T-helper 17 cell (primary cell): ENCODE results near the gene HAP1. TPM values are rescaled to one million over a fixed set of nuclear protein-coding genes. Genes with fewer than 3 reads are reported as not detected.

Source experiments
- ATAC-seq: fragments of 150-1000 bp; cut with Tn5 transposase; 2 replicates; pipeline ENCODE4 v1.10.0; 2021; ENCODE audit warnings: mild to moderate bottlenecking, moderate library complexity
- DNase-seq, 3 donors: peaks; one replicate each; pipeline versions ENCODE4 v3.0.0 to v3.0.0-alpha.2; 2020 to 2021
- H3K9me3 ChIP-seq: one replicate; pipeline ENCODE4 v1.7.0; 2013; ENCODE audit warnings: low read length, mild to moderate bottlenecking; ENCODE audit not compliant: control insufficient read depth, poor library complexity, severe bottlenecking
- H3K27ac Mint-ChIP-seq: one replicate; pipeline ENCODE4 v1.8.0; 2022; ENCODE audit warnings: mild to moderate bottlenecking, moderate library complexity, mixed read lengths
- H3K27me3 Mint-ChIP-seq: one replicate; pipeline ENCODE4 v1.8.0; 2022; ENCODE audit warnings: mixed read lengths
- H3K36me3 Mint-ChIP-seq: one replicate; pipeline ENCODE4 v1.8.0; 2022; ENCODE audit warnings: low read depth, mixed read lengths
- H3K4me1 Mint-ChIP-seq: one replicate; pipeline ENCODE4 v1.8.0; 2022; ENCODE audit warnings: mild to moderate bottlenecking, mixed read lengths
- H3K4me3 Mint-ChIP-seq: one replicate; pipeline ENCODE4 v1.8.0; 2022; ENCODE audit warnings: mild to moderate bottlenecking, moderate library complexity, mixed read lengths
- total RNA-seq, 4 donors: library from RNA in 2 of 4; stranded (reverse) in 2 of 4; gene quantifications; one replicate each; pipeline ENCODE4 v1.2.3 and lab custom pipeline; 2022 to 2026

HAP1 gene
- total RNA-seq, 2 donors from 2014 or later: 0.15 to 1.3 TPM

DNA sequence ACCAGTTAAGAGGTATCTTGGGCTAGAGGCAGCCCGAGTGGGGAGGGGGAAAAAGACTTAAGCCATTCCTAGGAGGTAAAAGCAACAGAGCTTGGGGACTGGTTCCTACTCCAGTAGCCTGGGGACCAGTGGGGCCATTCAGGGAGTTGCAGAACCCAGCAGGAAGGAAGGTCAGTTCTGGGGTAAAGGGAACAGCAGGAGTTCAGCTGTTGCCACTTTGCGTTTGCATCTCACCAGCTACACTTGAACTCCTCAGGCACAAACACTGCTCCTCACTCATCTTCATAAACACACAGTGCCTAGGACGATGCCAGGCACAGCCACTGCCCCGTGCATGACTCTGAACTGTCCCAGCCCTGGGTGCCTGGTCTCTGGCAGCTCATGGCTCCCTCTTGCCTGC lies 4.0 kb downstream of the HAP1 start:
- no peak overlapping the region for H3K4me3 Mint-ChIP-seq
- ATAC-seq (no peak), DNase-seq (no peak)
- H3K27me3 Mint-ChIP-seq: peaks cover 28% of the 10 kb centered on the region
- no peaks in the 10 kb centered on the region for H3K9me3 ChIP-seq
- no peaks in the 10 kb centered on the region for H3K36me3 Mint-ChIP-seq
- peaks cover 7% of the 10 kb centered on the region for H3K4me1 Mint-ChIP-seq
- H3K27ac Mint-ChIP-seq: no peak overlapping the region

DNA sequence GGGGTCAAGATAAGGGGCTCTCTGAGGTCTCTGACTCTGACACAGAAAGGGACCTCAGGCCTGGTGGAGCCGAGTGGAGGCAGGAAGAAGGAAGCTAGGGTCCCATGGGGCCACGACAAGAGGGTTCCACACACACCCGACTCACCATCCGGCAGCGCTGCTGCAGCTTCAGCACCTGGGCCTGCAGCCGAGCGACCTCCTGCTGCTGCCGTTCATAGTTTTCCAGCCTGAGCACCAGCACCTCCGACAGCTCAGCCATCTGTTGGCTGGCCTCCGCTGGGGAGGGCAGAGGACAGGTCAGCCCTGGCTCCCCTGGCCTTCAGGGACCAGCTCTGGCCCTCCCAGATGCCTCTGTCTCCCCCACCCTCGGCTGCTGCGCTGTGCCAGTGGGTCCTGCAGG lies 6.4 kb downstream of the HAP1 start:
- H3K27ac Mint-ChIP-seq: no peak overlapping the region
- no peak overlapping the region for H3K4me3 Mint-ChIP-seq
- peaks cover 3% of the 10 kb centered on the region for H3K4me1 Mint-ChIP-seq
- H3K9me3 ChIP-seq: no peaks in the 10 kb centered on the region
- H3K27me3 Mint-ChIP-seq: peaks cover 37% of the 10 kb centered on the region
- no peaks in the 10 kb centered on the region for H3K36me3 Mint-ChIP-seq
- ATAC-seq (no peak), DNase-seq (no peak)

GRCh38 chr17:41725134-41725533 lies 9.3 kb downstream of the HAP1 start:
- DNase-seq: no peak
- no peaks in the 10 kb centered on the region for H3K9me3 ChIP-seq
- no peak for ATAC-seq
- Mint-ChIP-seq H3K36me3 (no peaks in the 10 kb centered on the region), H3K4me1 (peaks cover 3% of the 10 kb centered on the region), H3K27me3 (peaks cover 23% of the 10 kb centered on the region), H3K27ac (no peak overlapping the region), H3K4me3 (no peak overlapping the region)

DNA sequence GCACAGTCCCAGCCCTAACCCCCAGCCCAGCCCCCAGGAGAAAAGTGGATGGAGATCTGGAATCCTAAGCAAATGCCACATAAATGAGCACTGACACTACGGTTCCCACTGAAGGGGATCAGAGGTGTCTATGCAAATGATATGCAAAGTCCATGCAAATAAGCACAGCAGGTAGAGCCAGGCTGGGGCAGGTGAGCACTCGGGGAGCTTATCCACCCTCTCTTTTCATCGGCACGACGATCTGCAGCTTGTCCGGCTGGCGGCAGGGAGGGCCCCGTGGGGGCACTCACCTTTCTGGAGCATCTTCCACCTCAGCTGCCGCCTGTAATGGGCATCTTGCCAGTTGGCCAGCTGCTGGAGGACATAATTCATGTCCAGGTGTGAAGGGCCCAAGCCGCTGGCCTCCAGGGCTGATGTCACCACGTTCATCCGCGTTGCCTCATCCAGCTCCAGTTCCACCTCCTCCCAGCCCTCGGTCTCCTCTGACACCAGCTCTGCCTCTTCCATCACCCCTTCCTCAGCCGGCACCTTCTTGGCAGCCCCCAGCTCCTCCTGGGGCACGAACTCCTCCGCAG lies 9.9 kb downstream of the HAP1 start:
- no peak overlapping the region for H3K4me3 Mint-ChIP-seq
- DNase-seq (no peak), ATAC-seq (no peak)
- H3K36me3 Mint-ChIP-seq: no peaks in the 10 kb centered on the region
- peaks cover 3% of the 10 kb centered on the region for H3K4me1 Mint-ChIP-seq
- H3K27ac Mint-ChIP-seq: no peak overlapping the region
- no peaks in the 10 kb centered on the region for H3K9me3 ChIP-seq
- H3K27me3 Mint-ChIP-seq: peaks cover 23% of the 10 kb centered on the region

- Mint-ChIP-seq H3K4me3 (no peak overlapping the region), H3K4me1 (peaks cover 3% of the 10 kb centered on the region), H3K27me3 (peaks cover 23% of the 10 kb centered on the region), H3K27ac (no peak overlapping the region), H3K36me3 (no peaks in the 10 kb centered on the region)
- DNase-seq: no peak
- no peak for ATAC-seq
- no peaks in the 10 kb centered on the region for H3K9me3 ChIP-seq
Measured at GRCh38 chr17:41723801-41724475, 10.5 kb downstream of the HAP1 start.

GRCh38 chr17:41722231-41722630 lies 12.2 kb downstream of the HAP1 start:
- no peak for DNase-seq
- Mint-ChIP-seq H3K4me3 (no peak overlapping the region), H3K4me1 (peaks cover 8% of the 10 kb centered on the region), H3K27ac (no peak overlapping the region), H3K36me3 (no peaks in the 10 kb centered on the region), H3K27me3 (peaks cover 23% of the 10 kb centered on the region)
- H3K9me3 ChIP-seq: no peaks in the 10 kb centered on the region
- ATAC-seq: no peak

- Mint-ChIP-seq H3K27me3 (peaks cover 14% of the 10 kb centered on the region), H3K4me3 (no peak overlapping the region), H3K27ac (no peak overlapping the region), H3K36me3 (peaks cover 2% of the 10 kb centered on the region), H3K4me1 (peaks cover 12% of the 10 kb centered on the region)
- ATAC-seq (no peak), DNase-seq (no peak)
- no peaks in the 10 kb centered on the region for H3K9me3 ChIP-seq
Measured at GRCh38 chr17:41718287-41718645, 16.2 kb downstream of the HAP1 start.

GRCh38 chr17:41717408-41718286 lies 16.8 kb downstream of the HAP1 start:
- ATAC-seq (peak; percentile 86), DNase-seq (no peak)
- peak overlapping the region; percentile 21 for H3K27ac Mint-ChIP-seq
- H3K4me3 Mint-ChIP-seq: peak overlapping the region; percentile 33
- H3K27me3 Mint-ChIP-seq: peaks cover 11% of the 10 kb centered on the region
- peaks cover 2% of the 10 kb centered on the region for H3K36me3 Mint-ChIP-seq
- no peaks in the 10 kb centered on the region for H3K9me3 ChIP-seq
- H3K4me1 Mint-ChIP-seq: peaks cover 12% of the 10 kb centered on the region

- peaks cover 27% of the 10 kb centered on the region for H3K27me3 Mint-ChIP-seq
- no peak within 1 kb of the TSS for H3K27ac Mint-ChIP-seq
- peaks cover 2% of the 10 kb centered on the region for H3K36me3 Mint-ChIP-seq
- ATAC-seq (no peak), DNase-seq (no peak)
- H3K4me1 Mint-ChIP-seq: peaks cover 4% of the 10 kb centered on the region
- H3K9me3 ChIP-seq: no peaks in the 10 kb centered on the region
- no peak within 1 kb of the TSS for H3K4me3 Mint-ChIP-seq
Measured at GRCh38 chr17:41711669-41712400, 22.6 kb downstream of the HAP1 start, which contains the start of gene GAST. Gene GAST (plus strand): TSS chr17:41712331. CDS start chr17:41715437, 3,106 bp downstream.

GRCh38 chr17:41710472-41711090 lies 23.9 kb downstream of the HAP1 start:
- Mint-ChIP-seq H3K27ac (no peak overlapping the region), H3K4me3 (no peak overlapping the region), H3K4me1 (peaks cover 2% of the 10 kb centered on the region), H3K36me3 (no peaks in the 10 kb centered on the region), H3K27me3 (peaks cover 23% of the 10 kb centered on the region)
- H3K9me3 ChIP-seq: no peaks in the 10 kb centered on the region
- ATAC-seq (no peak), DNase-seq (no peak)

- peaks cover 29% of the 10 kb centered on the region for H3K27me3 Mint-ChIP-seq
- no peaks in the 10 kb centered on the region for H3K9me3 ChIP-seq
- no peak for ATAC-seq
- no peak overlapping the region for H3K4me3 Mint-ChIP-seq
- no peak overlapping the region for H3K27ac Mint-ChIP-seq
- DNase-seq: no peak
- H3K4me1 Mint-ChIP-seq: peaks cover 4% of the 10 kb centered on the region
- H3K36me3 Mint-ChIP-seq: peaks cover 2% of the 10 kb centered on the region
Measured at GRCh38 chr17:41707803-41708669, 26.4 kb downstream of the HAP1 start.
